GM18520 (cell line): ENCODE data around the gene CNTNAP2.
"Not testable (repeated sequence)": the region's sequence is repeated elsewhere in the genome, so short reads cannot be mapped to it uniquely, and the experiment has no call there.

Source experiments
- ATAC-seq: cut with Tn5 transposase; IDR thresholded peaks from one replicate; pipeline ENCODE4 v1.9.1; 2021; ENCODE audit not compliant: unreplicated experiment

The CNTNAP2 gene

GRCh38 chr7:148437043-148437442 lies 2320.4 kb downstream of the CNTNAP2 start:
- no peak for ATAC-seq

GRCh38 chr7:148442141-148442655 lies 2325.6 kb downstream of the CNTNAP2 start:
- ATAC-seq, result no peak

GRCh38 chr7:148442933-148443332 lies 2326.3 kb downstream of the CNTNAP2 start:
- ATAC-seq, result no peak

GRCh38 chr7:148445260-148446044 lies 2328.9 kb downstream of the CNTNAP2 start:
- no peak for ATAC-seq

GRCh38 chr7:148447221-148447849 lies 2330.7 kb downstream of the CNTNAP2 start:
- ATAC-seq, result peak; percentile 81

GRCh38 chr7:148451526-148451925 lies 2334.9 kb downstream of the CNTNAP2 start:
- not testable (repeated sequence) for ATAC-seq

GRCh38 chr7:148456351-148456750 lies 2339.8 kb downstream of the CNTNAP2 start:
- ATAC-seq, result no peak

- ATAC-seq, result no peak
Measured at GRCh38 chr7:148457310-148457921, 2340.8 kb downstream of the CNTNAP2 start.

- no peak for ATAC-seq
Measured at GRCh38 chr7:148458263-148458662, 2341.7 kb downstream of the CNTNAP2 start.

- no peak for ATAC-seq
Measured at GRCh38 chr7:148461392-148462179, 2345.0 kb downstream of the CNTNAP2 start.

GRCh38 chr7:148462774-148463173 lies 2346.2 kb downstream of the CNTNAP2 start:
- not testable (repeated sequence) for ATAC-seq

- no peak for ATAC-seq
Measured at GRCh38 chr7:148463210-148463609, 2346.6 kb downstream of the CNTNAP2 start.

- no peak for ATAC-seq
Measured at GRCh38 chr7:148464947-148465346, 2348.3 kb downstream of the CNTNAP2 start.

- ATAC-seq, result not testable (repeated sequence)
Measured at GRCh38 chr7:148465441-148465840, 2348.8 kb downstream of the CNTNAP2 start.

- no peak for ATAC-seq
Measured at GRCh38 chr7:148466120-148466519, 2349.5 kb downstream of the CNTNAP2 start.

- ATAC-seq, result no peak
Measured at GRCh38 chr7:148468700-148469098, 2352.1 kb downstream of the CNTNAP2 start.
